Body of pancreas (tissue), 4 donors: Measurements from ENCODE around the gene MRPS27. TPM values are rescaled to one million over a fixed set of nuclear protein-coding genes. Genes with fewer than 3 reads are reported as not detected.

ENCODE experiments used
- ATAC-seq: fragments of 150-250 bp; one replicate; pipeline ENCODE4 v1.9.1; 2016
- DNase-seq, 4 donors: peaks; one replicate each; pipeline ENCODE4 v3.0.0-alpha.2; 2019
- H3K27ac ChIP-seq, 4 donors: fragments of 200-600 bp; sonication (generic); 1 replicate in 3 of 4; 2 replicates in 1 of 4; pipeline versions ENCODE4 v1.5.1 to v1.6.1; 2016 to 2019; ENCODE audit warnings: mild to moderate bottlenecking in 1 of 4, mixed read lengths in 1 of 4, moderate library complexity in 1 of 4
- H3K27me3 ChIP-seq, 2 donors: fragments of 200-600 bp; sonication (generic); one replicate each; pipeline ENCODE4 v1.6.0; 2016; ENCODE audit warnings: mild to moderate bottlenecking in 1 of 2
- H3K36me3 ChIP-seq, 2 donors: fragments of 200-600 bp; sonication (generic); replicated peaks in 1 of 2; 2 replicates each; pipeline ENCODE4 v1.5.1; 2016; ENCODE audit warnings: low read depth in 2 of 2; ENCODE audit not compliant: insufficient read depth in 1 of 2
- H3K4me1 ChIP-seq: fragments of 200-600 bp; sonication (generic); one replicate; pipeline ENCODE4 v1.6.0; 2016
- H3K4me3 ChIP-seq, 2 donors: fragments of 200-600 bp; sonication (generic); 1 replicate in 1 of 2; 2 replicates in 1 of 2; pipeline ENCODE4 v1.5.1; 2016 to 2019
- H3K9me3 ChIP-seq, 3 donors: fragments of 200-600 bp; sonication (generic); 1 replicate in 2 of 3; 2 replicates in 1 of 3; pipeline ENCODE4 v1.5.1; 2016
- CTCF ChIP-seq, 7 experiments: fragments of 450-650 bp in 4 of 7; fragments of 200-600 bp in 3 of 7; sonication (generic) in 3 of 7; IDR thresholded peaks; one replicate each; pipeline ENCODE4 v1.5.1; 2016 to 2019; ENCODE audit warnings: antibody characterized with exemption in 7 of 7
- POLR2A ChIP-seq, 3 donors: fragments of 450-650 bp; IDR thresholded peaks; one replicate each; pipeline ENCODE4 v1.6.1; 2016; ENCODE audit warnings: antibody characterized with exemption in 3 of 3, mild to moderate bottlenecking in 2 of 3
- WGBS, 2 donors: methylation state at CpG; one replicate each; pipeline ENCODE4 v1.1.5; 2017; 5-methylcytosine and 5-hydroxymethylcytosine counted together
- intact Hi-C: fragments of 100-400 bp; cut with DNase I; formaldehyde crosslinking; loops from one replicate; pipeline ENCODE4 v1.15.1; 2023
- total RNA-seq, 2 donors: library from RNA; depleted of rRNA; stranded (reverse); fragments of >200 nt; gene quantifications; one replicate each; pipeline ENCODE4 v1.1.0, GENCODE V29; 2016

The MRPS27 gene
- total RNA-seq, 2 donors from 2014 or later = 25.4 to 52.7 TPM

- Histone ChIP-seq H3K4me3 (no peak overlapping the region), H3K9me3 (no peaks in the 10 kb centered on the region), H3K4me1 (peaks cover 15% of the 10 kb centered on the region), H3K27me3 (no peaks in the 10 kb centered on the region), H3K27ac (no peak overlapping the region), H3K36me3 (no peaks in the 10 kb centered on the region)
- WGBS, 2 donors = 92 to 94% methylated on average over 2 of the region's 2 CpGs
- TF ChIP-seq CTCF (IDR thresholded peaks at IDR 0.05) = no peak
- no peak for TF ChIP-seq POLR2A (IDR thresholded peaks at IDR 0.05)
- DNase-seq = no peak
- ATAC-seq = no peak
- intact Hi-C loops = no loop called here
These were observed 107.9 kb downstream of the MRPS27 start for GRCh38 chr5:72212171-72212570.

- peak overlapping the region in 2 of 4 donors; percentile 47 to 62 for H3K27ac ChIP-seq
- TF ChIP-seq CTCF (IDR thresholded peaks at IDR 0.05) (no peak), POLR2A (IDR thresholded peaks at IDR 0.05) (no peak)
- H3K27me3 ChIP-seq = no peaks in the 10 kb centered on the region
- intact Hi-C loops = no loop called here
- DNase-seq (peak; percentile 53 to 73 (median 58)), ATAC-seq (peak; percentile 64)
- peaks cover 15% of the 10 kb centered on the region for H3K4me1 ChIP-seq
- 68 to 71% methylated on average over 6 of the region's 6 CpGs for WGBS, 2 donors
- H3K36me3 ChIP-seq = no peaks in the 10 kb centered on the region
- no peak overlapping the region for H3K4me3 ChIP-seq
- H3K9me3 ChIP-seq = no peaks in the 10 kb centered on the region
These were observed 109.0 kb downstream of the MRPS27 start for GRCh38 chr5:72210888-72211678.

- H3K27ac ChIP-seq = no peak overlapping the region
- DNase-seq = no peak
- 90 to 91% methylated on average over 10 of the region's 10 CpGs for WGBS, 2 donors
These were observed 110.6 kb downstream of the MRPS27 start for GRCh38 chr5:72209147-72210115.

DNA sequence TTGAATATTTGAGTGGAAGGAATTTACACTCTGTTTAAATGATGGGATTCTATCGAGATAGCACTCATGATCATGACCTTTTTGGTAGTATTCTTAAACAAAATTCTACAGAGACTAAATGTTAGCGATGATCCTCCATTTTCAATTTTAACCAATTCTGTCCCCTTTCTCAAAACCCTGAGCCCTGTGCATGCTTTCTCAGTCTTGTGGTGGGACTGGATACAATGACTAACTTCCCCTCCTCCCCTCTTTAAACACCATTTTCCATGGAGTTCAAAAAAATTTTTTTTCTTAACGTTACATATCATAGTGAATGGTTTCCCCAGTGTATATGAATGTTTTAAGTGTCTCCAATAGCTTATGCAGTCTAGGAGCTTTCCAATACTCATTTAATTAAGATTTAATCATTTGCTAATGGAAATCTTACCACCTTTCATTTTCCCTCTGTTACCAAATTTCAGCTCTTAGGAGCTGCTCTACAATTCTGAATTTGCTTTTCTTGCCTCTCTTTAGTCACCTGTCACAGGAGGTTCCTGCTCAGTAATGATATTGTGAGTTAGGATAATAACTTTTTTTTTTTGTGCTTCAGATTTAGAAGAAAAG, 111.6 kb downstream of the MRPS27 start:
- whole genome bisulfite sequencing, 2 donors = 86 to 95% methylated on average over 3 of the region's 3 CpGs
- intact Hi-C loops = no loop called here

More at GRCh38 chr5:72209147-72210115, 110.6 kb downstream of the MRPS27 start:
- ATAC-seq = no peak
- Histone ChIP-seq H3K27me3 (no peaks in the 10 kb centered on the region), H3K36me3 (no peaks in the 10 kb centered on the region), H3K4me1 (peaks cover 15% of the 10 kb centered on the region), H3K4me3 (no peak overlapping the region), H3K9me3 (no peaks in the 10 kb centered on the region)
- intact Hi-C loops = no loop called here
- TF ChIP-seq CTCF (IDR thresholded peaks at IDR 0.05) (no peak), POLR2A (IDR thresholded peaks at IDR 0.05) (no peak)

More for the DNA sequence above, 111.6 kb downstream of the MRPS27 start:
- TF ChIP-seq CTCF (IDR thresholded peaks at IDR 0.05) (no peak), POLR2A (IDR thresholded peaks at IDR 0.05) (no peak)
- no peak for DNase-seq
- Histone ChIP-seq H3K36me3 (no peaks in the 10 kb centered on the region), H3K27ac (no peak overlapping the region), H3K9me3 (no peaks in the 10 kb centered on the region), H3K27me3 (no peaks in the 10 kb centered on the region), H3K4me3 (no peak overlapping the region), H3K4me1 (peaks cover 15% of the 10 kb centered on the region)
- no peak for ATAC-seq
